ENCODE results near the gene FOXD4L4. TPM values are rescaled to one million over a fixed set of nuclear protein-coding genes. Genes with fewer than 3 reads are reported as not detected.
"Not testable (repeated sequence)": the region's sequence is repeated elsewhere in the genome, so short reads cannot be mapped to it uniquely, and the experiment has no call there.

The FOXD4L4 gene
- not detected for polyA plus RNA-seq (2012; ENCODE audit: insufficient read length, low read depth)

DNA sequence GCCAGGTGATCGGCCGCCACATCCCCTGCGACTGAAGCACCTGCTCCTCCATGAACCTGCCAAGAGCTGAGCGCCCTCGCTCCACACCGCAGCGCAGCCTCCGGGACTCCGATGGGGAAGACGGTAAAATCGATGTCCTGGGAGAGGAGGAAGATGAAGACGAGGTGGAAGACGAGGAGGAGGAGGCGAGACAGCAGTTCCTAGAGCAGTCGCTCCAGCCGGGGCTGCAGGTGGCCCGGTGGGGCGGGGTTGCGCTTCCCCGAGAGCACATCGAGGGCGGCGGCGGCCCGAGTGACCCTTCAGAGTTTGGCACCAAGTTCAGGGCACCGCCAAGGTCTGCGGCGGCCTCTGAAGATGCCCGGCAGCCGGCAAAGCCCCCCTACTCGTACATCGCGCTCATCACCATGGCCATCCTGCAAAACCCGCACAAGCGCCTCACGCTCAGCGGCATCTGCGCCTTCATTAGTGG is at the start of gene FOXD4L4:
FOXD4L4 (plus strand) TSS at position 51 of the 469 bp plus-strand sequence; CDS start at position 51, 0 bp downstream.
- TF ChIP-seq SIN3A (IDR thresholded peaks at IDR 0.05; ENCODE audit: borderline replicate concordance, insufficient read depth, low read length); FOXP2 (optimal IDR thresholded peaks at IDR 0.05; ENCODE audit: borderline replicate concordance, extremely low read depth, extremely low read length, insufficient read depth): not testable (repeated sequence)
- TF ChIP-seq, protein P1, sequence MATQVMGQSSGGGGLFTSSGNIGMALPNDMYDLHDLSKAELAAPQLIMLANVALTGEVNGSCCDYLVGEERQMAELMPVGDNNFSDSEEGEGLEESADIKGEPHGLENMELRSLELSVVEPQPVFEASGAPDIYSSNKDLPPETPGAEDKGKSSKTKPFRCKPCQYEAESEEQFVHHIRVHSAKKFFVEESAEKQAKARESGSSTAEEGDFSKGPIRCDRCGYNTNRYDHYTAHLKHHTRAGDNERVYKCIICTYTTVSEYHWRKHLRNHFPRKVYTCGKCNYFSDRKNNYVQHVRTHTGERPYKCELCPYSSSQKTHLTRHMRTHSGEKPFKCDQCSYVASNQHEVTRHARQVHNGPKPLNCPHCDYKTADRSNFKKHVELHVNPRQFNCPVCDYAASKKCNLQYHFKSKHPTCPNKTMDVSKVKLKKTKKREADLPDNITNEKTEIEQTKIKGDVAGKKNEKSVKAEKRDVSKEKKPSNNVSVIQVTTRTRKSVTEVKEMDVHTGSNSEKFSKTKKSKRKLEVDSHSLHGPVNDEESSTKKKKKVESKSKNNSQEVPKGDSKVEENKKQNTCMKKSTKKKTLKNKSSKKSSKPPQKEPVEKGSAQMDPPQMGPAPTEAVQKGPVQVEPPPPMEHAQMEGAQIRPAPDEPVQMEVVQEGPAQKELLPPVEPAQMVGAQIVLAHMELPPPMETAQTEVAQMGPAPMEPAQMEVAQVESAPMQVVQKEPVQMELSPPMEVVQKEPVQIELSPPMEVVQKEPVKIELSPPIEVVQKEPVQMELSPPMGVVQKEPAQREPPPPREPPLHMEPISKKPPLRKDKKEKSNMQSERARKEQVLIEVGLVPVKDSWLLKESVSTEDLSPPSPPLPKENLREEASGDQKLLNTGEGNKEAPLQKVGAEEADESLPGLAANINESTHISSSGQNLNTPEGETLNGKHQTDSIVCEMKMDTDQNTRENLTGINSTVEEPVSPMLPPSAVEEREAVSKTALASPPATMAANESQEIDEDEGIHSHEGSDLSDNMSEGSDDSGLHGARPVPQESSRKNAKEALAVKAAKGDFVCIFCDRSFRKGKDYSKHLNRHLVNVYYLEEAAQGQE (IDR thresholded peaks at IDR 0.05; ENCODE audit: insufficient read depth in 1 of 2, low read depth in 2 of 2, low read length in 2 of 2): not testable (repeated sequence)

All from PFSK-1 (cell line).